ENCODE data around the gene PACRG. TPM values are rescaled to one million over a fixed set of nuclear protein-coding genes. Genes with fewer than 3 reads are reported as not detected.

Gene PACRG
- total and polyA plus RNA-seq, 2 of the 4 experiments (the other 2 are of a cell fraction): not detected

GRCh38 chr6:163036160-163036645, 308.4 kb downstream of the PACRG start:
- Histone ChIP-seq H4K5ac (ENCODE audit: low read depth, low read length) (no peak overlapping the region), H3K56ac (ENCODE audit: extremely low read depth, insufficient read depth, low read length) (no peak overlapping the region), H3K36me3 (ENCODE audit: control insufficient read depth, insufficient read depth, low read length) (no peaks in the 10 kb centered on the region), H2AK9ac (replicated peaks; ENCODE audit: low read depth, low read length, poor library complexity) (no peak overlapping the region), H2BK5ac (ENCODE audit: low read depth, low read length, poor library complexity, severe bottlenecking) (no peak overlapping the region), H2BK20ac (ENCODE audit: low read depth, low read length) (no peak overlapping the region), H3K79me1 (ENCODE audit: low read depth in 1 of 2, low read length in 2 of 2) (no peaks in the 10 kb centered on the region), H3K9me3 (ENCODE audit: control insufficient read depth, insufficient read depth, low read length) (peaks cover 14% of the 10 kb centered on the region), H3K9me1 (ENCODE audit: insufficient read depth, low read length) (no peaks in the 10 kb centered on the region), H3K4me1 (ENCODE audit: control insufficient read depth, insufficient read depth, low read length) (no peaks in the 10 kb centered on the region), H2AK5ac (ENCODE audit: low read depth, low read length) (no peak overlapping the region), H2BK120ac (ENCODE audit: low read depth, low read length) (no peak overlapping the region), H4K8ac (ENCODE audit: low read depth in 2 of 2, low read length in 2 of 2) (no peak overlapping the region), H3K4ac (ENCODE audit: low read depth, low read length) (no peak overlapping the region), H2BK15ac (ENCODE audit: low read depth, low read length) (no peak overlapping the region), H4K20me1 (ENCODE audit: insufficient read depth, low read length) (no peaks in the 10 kb centered on the region), H4K91ac (ENCODE audit: insufficient read depth, low read depth, low read length) (no peak overlapping the region), H3K18ac (ENCODE audit: low read depth, low read length) (no peak overlapping the region), H2AFZ (replicated peaks; ENCODE audit: low read length, poor library complexity) (no peak overlapping the region), H3K9ac (ENCODE audit: low read depth, low read length) (no peak overlapping the region), H3K14ac (replicated peaks; ENCODE audit: low read depth, low read length) (no peak overlapping the region), H3K23ac (ENCODE audit: low read depth, low read length) (no peak overlapping the region), H3K27ac (ENCODE audit: insufficient read depth, low read length) (no peak overlapping the region), H3K27me3 (ENCODE audit: control insufficient read depth, insufficient read depth, low read length) (no peaks in the 10 kb centered on the region), H3K4me3 (ENCODE audit: insufficient read depth, low read depth, low read length) (no peak overlapping the region), H3K4me2 (ENCODE audit: low read depth, low read length) (no peak overlapping the region)
- TF ChIP-seq BHLHE40 (IDR thresholded peaks at IDR 0.05; ENCODE audit: low read depth, low read length) (no peak), RFX5 (IDR thresholded peaks at IDR 0.05; ENCODE audit: low read depth, low read length) (no peak), SMC3 (IDR thresholded peaks at IDR 0.05; ENCODE audit: low read depth, low read length) (no peak), RAD21 (IDR thresholded peaks at IDR 0.05; ENCODE audit: low read length) (no peak)
- dilution Hi-C loops (cut with HindIII; ENCODE audit: low sequenced_read_pairs, unreplicated experiment) (no loop called here), intact Hi-C loops (cut with micrococcal nuclease) (no loop called here), in situ Hi-C loops (cut with MboI; ENCODE audit: low sequenced_read_pairs) (no loop called here)
- ATAC-seq (ENCODE audit: low read depth) (no peak), DNase-seq (no peak)
- BruUV-seq (replicated peaks): no TSS peak
- WGBS, 2 experiments (ENCODE audit: extremely low coverage in 2 of 2, insufficient read length in 1 of 2): no CpG with 5 or more reads among the region's 3 CpGs
- CTCF ChIA-PET: no interaction called here
- POLR2A ChIA-PET (ENCODE audit: unreplicated experiment): no interaction called here
